SK-N-SH treated with all-trans-retinoic acid at 6 μM for 48 hours (cell line): ENCODE results near the gene CYB561.

ENCODE experiments used
- ARNTL ChIP-seq: fragments of 450-650 bp; formaldehyde crosslinking; IDR thresholded peaks from 2 replicates; pipeline ENCODE4 v1.5.0; 2020; ENCODE audit warnings: low read depth, mild to moderate bottlenecking, moderate library complexity, borderline replicate concordance
- BACH2 ChIP-seq: fragments of 250-450 bp; sonication (Bioruptor Pico); IDR thresholded peaks from 2 replicates; pipeline ENCODE4 v1.9.0; 2021; ENCODE audit warnings: mild to moderate bottlenecking, borderline replicate concordance
- ISL1 ChIP-seq: fragments of 250-450 bp; sonication (Bioruptor Pico); IDR thresholded peaks from 2 replicates; pipeline ENCODE4 v2.1.2; 2022; ENCODE audit warnings: mild to moderate bottlenecking, moderate library complexity
- OSR1 ChIP-seq: fragments of 250-450 bp; sonication (Bioruptor Pico); IDR thresholded peaks from 2 replicates; pipeline ENCODE4 v1.8.0; 2022; ENCODE audit warnings: moderate library complexity, mild to moderate bottlenecking, inconsistent platforms
- PPARA ChIP-seq: fragments of 250-450 bp; sonication (Bioruptor Pico); IDR thresholded peaks from 2 replicates; pipeline ENCODE4 v1.5.0; 2020; ENCODE audit warnings: mild to moderate bottlenecking, borderline replicate concordance
- RARB ChIP-seq: fragments of 250-450 bp; sonication (Bioruptor Pico); IDR thresholded peaks from 2 replicates; pipeline ENCODE4 v1.8.0; 2021; ENCODE audit warnings: mild to moderate bottlenecking, moderate library complexity
- TCF4 ChIP-seq: fragments of 250-450 bp; sonication (Bioruptor Pico); IDR thresholded peaks from 2 replicates; pipeline ENCODE4 v1.8.0; 2021; ENCODE audit warnings: mild to moderate bottlenecking, moderate library complexity, borderline replicate concordance
- TOX ChIP-seq: fragments of 250-450 bp; sonication (Bioruptor Pico); IDR thresholded peaks from 2 replicates; pipeline ENCODE4 v1.8.0; 2021; ENCODE audit warnings: mild to moderate bottlenecking, moderate library complexity, borderline replicate concordance
- ZC3H10 ChIP-seq: fragments of 250-450 bp; sonication (Bioruptor Pico); IDR thresholded peaks from 2 replicates; pipeline ENCODE4 v1.5.1; 2021; ENCODE audit warnings: mild to moderate bottlenecking, moderate library complexity
- ZFP30 ChIP-seq: fragments of 450-650 bp; formaldehyde crosslinking; IDR thresholded peaks from 2 replicates; pipeline ENCODE4 v1.5.0; 2022; ENCODE audit warnings: mild to moderate bottlenecking, moderate library complexity
- ZNF70 ChIP-seq: fragments of 450-650 bp; formaldehyde crosslinking; IDR thresholded peaks from 2 replicates; pipeline ENCODE4 v1.5.0; 2020; ENCODE audit warnings: mild to moderate bottlenecking, moderate library complexity
- TF ChIP-seq, protein P1 (sequence below): fragments of 250-450 bp; sonication (Bioruptor Pico); IDR thresholded peaks from 2 replicates; pipeline ENCODE4 v1.5.1; 2020; ENCODE audit warnings: low read depth, mild to moderate bottlenecking, moderate library complexity

DNA sequence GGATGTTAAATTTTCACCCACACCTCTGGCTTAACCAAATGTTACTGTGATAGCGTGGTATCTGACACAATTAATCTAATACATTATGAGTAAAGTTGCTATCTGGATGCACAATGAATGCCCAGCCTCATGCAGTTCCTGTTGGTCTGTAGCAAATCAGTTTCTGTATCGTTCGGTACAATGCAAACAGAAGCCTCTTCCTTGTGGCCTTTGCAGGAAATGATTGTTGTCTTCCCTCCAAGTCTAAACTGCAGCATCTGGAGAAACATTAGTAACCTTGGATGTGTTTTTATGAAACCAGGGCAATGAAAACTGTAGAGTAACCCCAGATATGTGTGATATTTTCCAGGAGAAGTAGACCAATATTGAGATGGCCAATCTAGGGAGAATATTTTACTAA lies 46.8 kb downstream of the CYB561 start:
- TF ChIP-seq ISL1 (CRISPR knock-in tag) (no peak), OSR1 (CRISPR knock-in tag) (no peak), ZFP30 (CRISPR knock-in tag) (no peak), BACH2 (no peak; the same call in 1 of the 2 replicates), RARB (CRISPR knock-in tag) (no peak), TOX (CRISPR knock-in tag) (no peak), ZC3H10 (CRISPR knock-in tag) (no peak), PPARA (no peak), TCF4 (CRISPR knock-in tag) (peak; percentile 52), ZNF70 (CRISPR knock-in tag) (no peak), ARNTL (CRISPR knock-in tag) (no peak)
- TF ChIP-seq, protein P1, sequence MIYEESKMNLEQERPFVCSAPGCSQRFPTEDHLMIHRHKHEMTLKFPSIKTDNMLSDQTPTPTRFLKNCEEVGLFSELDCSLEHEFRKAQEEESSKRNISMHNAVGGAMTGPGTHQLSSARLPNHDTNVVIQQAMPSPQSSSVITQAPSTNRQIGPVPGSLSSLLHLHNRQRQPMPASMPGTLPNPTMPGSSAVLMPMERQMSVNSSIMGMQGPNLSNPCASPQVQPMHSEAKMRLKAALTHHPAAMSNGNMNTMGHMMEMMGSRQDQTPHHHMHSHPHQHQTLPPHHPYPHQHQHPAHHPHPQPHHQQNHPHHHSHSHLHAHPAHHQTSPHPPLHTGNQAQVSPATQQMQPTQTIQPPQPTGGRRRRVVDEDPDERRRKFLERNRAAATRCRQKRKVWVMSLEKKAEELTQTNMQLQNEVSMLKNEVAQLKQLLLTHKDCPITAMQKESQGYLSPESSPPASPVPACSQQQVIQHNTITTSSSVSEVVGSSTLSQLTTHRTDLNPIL (CRISPR knock-in tag), result no peak
